ENCODE data around the gene MT3.

MT3 gene

GRCh38 chr16:56631832-56632155 is 42.5 kb downstream of the MT3 start:
- DNase-seq, result no peak

- DNase-seq, result no peak
These were observed 43.0 kb downstream of the MT3 start, which contains the start of gene MT1M for GRCh38 chr16:56632156-56632847. Gene MT1M (plus strand): TSS chr16:56632659. CDS start chr16:56632732, 73 bp downstream.

DNA sequence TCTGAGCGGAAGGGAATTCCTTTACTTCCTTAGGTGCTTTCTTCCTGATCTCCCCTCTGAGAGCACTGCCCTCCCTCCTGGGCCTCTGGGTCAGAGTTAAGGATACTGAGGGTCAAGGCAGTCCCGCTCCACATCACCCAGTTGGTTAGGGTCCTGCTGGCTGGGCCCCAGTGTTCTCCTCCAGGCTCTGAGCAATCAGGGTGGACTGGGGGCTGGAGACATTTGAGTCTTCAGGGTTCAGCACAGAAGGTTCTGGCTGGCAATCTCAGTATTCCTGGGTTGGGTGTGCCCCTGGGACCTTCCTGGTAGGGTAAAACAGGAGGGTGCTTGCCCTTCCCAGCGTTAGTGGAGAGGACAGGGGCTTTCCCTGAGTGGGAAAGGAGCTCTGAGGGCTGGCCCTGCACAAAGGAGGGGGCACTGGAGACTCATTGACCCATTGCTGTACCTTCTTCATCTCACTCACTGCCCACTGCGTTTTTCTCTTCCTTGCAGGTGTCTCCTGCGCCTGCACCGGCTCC is 43.6 kb downstream of the MT3 start:
- DNase-seq, result no peak

DNA sequence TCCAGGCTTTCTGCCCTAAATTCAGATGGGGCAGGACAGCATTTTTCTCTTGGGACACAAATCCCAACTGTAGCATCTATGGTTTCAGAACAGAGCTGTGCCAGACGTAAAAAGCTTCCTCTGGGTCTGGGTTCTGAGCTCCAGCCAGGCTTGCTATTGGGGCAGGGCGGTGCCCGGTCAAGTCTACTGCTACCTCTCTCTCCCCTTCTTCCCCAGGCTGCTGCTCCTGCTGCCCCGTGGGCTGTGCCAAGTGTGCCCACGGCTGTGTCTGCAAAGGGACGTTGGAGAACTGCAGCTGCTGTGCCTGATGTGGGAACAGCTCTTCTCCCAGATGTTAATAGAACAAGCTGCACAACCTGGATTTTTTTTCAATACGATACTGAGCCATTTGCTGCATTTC is 44.2 kb downstream of the MT3 start:
- no peak for DNase-seq

GRCh38 chr16:56634715-56635440 is 45.5 kb downstream of the MT3 start:
- no peak for DNase-seq

DNA sequence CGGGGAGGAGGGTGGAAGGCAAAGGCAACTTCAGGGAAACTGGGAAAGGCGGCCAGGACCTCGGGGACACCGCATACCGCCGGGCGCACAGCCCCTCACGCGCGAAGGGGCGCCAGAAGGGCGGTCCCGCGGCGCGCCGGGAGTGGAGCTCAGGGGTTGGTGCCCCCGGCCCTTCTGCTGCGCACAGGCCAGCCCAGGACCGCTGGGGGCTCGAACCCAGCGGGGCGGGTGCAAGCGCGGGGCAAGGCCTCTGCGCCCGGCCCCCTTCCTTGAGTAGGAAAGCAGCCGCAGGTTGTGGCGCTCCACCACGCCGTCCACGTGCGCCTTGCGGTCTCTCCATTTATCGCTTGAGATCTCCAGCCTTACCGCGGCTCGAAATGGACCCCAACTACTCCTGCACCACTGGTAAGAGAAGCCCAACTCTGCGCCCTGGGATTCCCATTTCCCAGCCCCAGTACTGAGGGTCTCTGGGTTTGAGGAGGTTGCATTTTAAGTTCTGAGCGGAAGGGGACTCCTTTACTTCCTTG is 46.2 kb downstream of the MT3 start:
- DNase-seq, result no peak

GRCh38 chr16:56636616-56637413 is 47.5 kb downstream of the MT3 start:
- DNase-seq, result no peak

DNA sequence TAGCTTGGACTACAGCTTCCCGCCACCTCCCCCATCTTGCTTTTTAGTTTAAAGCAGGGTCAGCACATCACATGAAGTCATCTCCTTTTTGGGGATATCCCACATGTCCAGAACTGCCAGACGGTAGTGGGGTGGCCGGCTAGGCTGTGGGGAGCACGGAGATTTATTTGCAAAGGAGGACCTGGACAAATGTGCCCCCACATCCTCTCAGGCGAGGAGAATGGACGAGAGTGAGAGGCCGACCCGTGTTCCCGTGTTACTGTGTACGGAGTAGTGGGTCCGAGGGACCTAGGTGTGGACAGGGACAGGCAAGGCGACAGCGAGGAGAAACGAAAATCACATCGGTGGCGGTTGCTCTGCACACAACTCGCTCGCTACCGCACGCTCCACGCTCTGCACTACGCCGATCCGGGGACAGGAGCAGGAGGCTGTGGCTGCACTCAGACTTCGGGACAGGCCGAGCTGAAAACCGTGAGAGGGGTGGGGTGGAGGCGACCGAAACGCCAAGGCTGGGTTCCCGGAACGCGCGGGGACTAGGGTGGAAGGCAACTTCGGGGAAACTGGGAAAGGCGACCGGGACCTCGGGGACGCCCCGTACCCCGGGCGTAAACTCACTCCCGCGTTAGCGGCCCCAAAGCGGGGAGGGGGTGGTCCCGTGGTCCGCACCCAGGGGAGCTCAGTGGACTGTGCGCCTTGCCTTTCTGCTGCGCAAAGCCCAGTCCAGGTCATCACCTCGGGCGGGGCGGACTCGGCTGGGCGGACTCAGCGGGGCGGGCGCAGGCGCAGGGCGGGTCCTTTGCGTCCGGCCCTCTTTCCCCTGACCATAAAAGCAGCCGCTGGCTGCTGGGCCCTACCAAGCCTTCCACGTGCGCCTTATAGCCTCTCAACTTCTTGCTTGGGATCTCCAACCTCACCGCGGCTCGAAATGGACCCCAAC is 48.8 kb downstream of the MT3 start, which contains the start of gene MT1A:
Gene MT1A, plus strand, starts transcription at position 853 of the 937 bp plus-strand sequence. Its CDS starts 73 bp downstream, at position 926.
- DNase-seq, result no peak

DNA sequence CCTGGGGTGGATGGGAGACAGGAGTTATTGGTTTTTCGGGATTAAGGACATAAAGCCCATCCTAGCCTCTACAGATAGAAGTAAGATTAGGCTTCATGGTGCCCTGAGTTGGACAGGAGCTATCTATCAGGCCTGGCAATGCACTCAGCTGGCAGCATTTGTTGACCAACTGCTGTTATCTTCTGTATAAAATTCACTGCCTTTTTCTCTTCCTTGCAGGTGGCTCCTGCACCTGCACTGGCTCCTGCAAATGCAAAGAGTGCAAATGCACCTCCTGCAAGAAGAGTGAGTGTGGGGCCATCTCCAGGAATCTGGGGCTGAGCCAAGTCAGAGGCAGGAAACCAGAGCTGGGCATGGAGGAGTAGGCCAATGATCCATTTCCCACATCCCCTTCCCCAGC is 49.7 kb downstream of the MT3 start:
- no peak for DNase-seq

DNA sequence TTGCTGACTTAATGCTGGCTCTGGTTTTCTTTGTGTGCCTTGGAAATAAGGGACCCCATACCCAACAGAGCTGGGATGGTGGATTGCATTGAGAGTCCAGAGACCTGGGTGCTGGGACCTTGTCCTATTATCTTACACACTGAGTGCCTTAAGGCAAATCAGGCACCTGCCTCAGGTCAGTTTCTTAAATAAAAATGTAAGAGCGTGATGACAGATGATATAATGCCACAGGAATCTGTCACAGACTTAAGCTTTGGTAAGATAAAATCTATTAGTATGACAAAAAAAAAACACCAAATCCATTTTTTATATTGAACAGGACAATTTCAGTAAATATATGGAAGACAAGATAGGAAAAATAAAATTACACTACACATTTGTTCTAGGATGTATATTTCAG is 50.7 kb downstream of the MT3 start:
- DNase-seq, result no peak
